Osteoblast (primary cell): ENCODE measurements around the gene PNMT. TPM values are rescaled to one million over a fixed set of nuclear protein-coding genes. Genes with fewer than 3 reads are reported as not detected.

ENCODE experiments used
- DNase-seq: peaks from one replicate; pipeline ENCODE4 v3.0.0; 2011; ENCODE audit warnings: low spot score, mixed read lengths; ENCODE audit not compliant: insufficient read length; ENCODE audit errors: missing footprints
- H2AFZ ChIP-seq: 2 replicates; pipeline ENCODE4 v1.6.0; 2011; ENCODE audit warnings: mild to moderate bottlenecking, low read length
- H3K27ac ChIP-seq: 2 replicates; pipeline ENCODE4 v1.5.1; 2011; ENCODE audit warnings: mild to moderate bottlenecking, low read depth, low read length, moderate library complexity
- H3K27me3 ChIP-seq: 2 replicates; pipeline ENCODE4 v1.6.0; 2012; ENCODE audit warnings: mild to moderate bottlenecking, control low read depth, inconsistent platforms, low read length, moderate library complexity; ENCODE audit not compliant: insufficient read depth
- H3K36me3 ChIP-seq: 2 replicates; pipeline ENCODE4 v1.5.1; 2011; ENCODE audit warnings: mild to moderate bottlenecking, low read length, control low read depth, moderate library complexity; ENCODE audit not compliant: insufficient read depth
- H3K4me1 ChIP-seq: 2 replicates; pipeline ENCODE4 v1.5.1; 2011; ENCODE audit warnings: mild to moderate bottlenecking, low read length, control low read depth, moderate library complexity; ENCODE audit not compliant: insufficient read depth
- H3K4me2 ChIP-seq: 2 replicates; pipeline ENCODE4 v1.6.0; 2011; ENCODE audit warnings: mild to moderate bottlenecking, low read length; ENCODE audit not compliant: insufficient read depth
- H3K4me3 ChIP-seq: fragments of 200-600 bp; sonication (generic); 3 replicates; pipeline ENCODE4 v1.5.1; 2012; ENCODE audit warnings: mild to moderate bottlenecking, low read length, inconsistent platforms; ENCODE audit not compliant: insufficient read depth
- H3K79me2 ChIP-seq: 2 replicates; pipeline ENCODE4 v1.6.0; 2012; ENCODE audit warnings: mild to moderate bottlenecking, low read length, control low read depth, inconsistent platforms; ENCODE audit not compliant: insufficient read depth
- H3K9me3 ChIP-seq: 2 replicates; pipeline ENCODE4 v1.5.1; 2011; ENCODE audit warnings: low read depth, low read length, control low read depth
- H4K20me1 ChIP-seq: 2 replicates; pipeline ENCODE4 v1.6.0; 2012; ENCODE audit warnings: mild to moderate bottlenecking, low read length, control low read depth; ENCODE audit not compliant: insufficient read depth
- CTCF ChIP-seq: IDR thresholded peaks from 2 replicates; pipeline ENCODE4 v1.5.1; 2011; ENCODE audit warnings: mild to moderate bottlenecking, low read depth, low read length, moderate library complexity; ENCODE audit errors: extremely low read depth
- total RNA-seq: library from RNA; depleted of rRNA; stranded (reverse); fragments of >200 nt; gene quantifications from 2 replicates; pipeline ENCODE4 v1.2.3, GENCODE V29; 2012

The PNMT gene
- total RNA-seq, 1 donor = not detected

- no peak for DNase-seq
- no peaks in the 10 kb centered on the region for H4K20me1 ChIP-seq
Observed at GRCh38 chr17:39629494-39629880, 38.8 kb upstream of the PNMT start.

DNA sequence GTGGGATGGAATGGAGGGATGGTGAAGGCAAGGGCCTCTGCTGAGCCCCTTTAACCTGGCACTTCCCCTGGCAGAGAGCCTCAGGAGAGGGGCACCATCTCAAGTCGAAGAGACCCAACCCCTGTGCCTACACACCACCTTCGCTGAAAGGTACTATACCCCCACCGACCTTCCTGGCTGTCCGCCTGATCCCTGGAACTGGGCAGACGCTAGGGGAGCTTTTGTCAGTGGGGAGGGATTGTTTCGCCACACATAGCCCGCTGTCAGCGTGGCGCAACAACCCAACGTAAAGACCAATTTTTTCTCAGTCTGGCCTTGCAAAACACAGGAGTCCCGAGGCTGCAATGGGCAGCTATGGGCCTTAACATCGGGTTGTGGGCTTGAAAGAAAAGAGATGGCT lies 38.4 kb upstream of the PNMT start:
- H3K36me3 ChIP-seq = no peaks in the 10 kb centered on the region
- no peak overlapping the region for H3K4me3 ChIP-seq
- no peak overlapping the region for H2AFZ ChIP-seq
- no peak overlapping the region for H3K4me2 ChIP-seq
- no peaks in the 10 kb centered on the region for H3K9me3 ChIP-seq
- no peaks in the 10 kb centered on the region for H3K4me1 ChIP-seq
- no peaks in the 10 kb centered on the region for H3K79me2 ChIP-seq
- no peak overlapping the region for H3K27ac ChIP-seq
- TF ChIP-seq CTCF = no peak
- peaks cover 79% of the 10 kb centered on the region for H3K27me3 ChIP-seq
- H4K20me1 ChIP-seq = no peaks in the 10 kb centered on the region
- DNase-seq = no peak

More at GRCh38 chr17:39629494-39629880, 38.8 kb upstream of the PNMT start:
- no peak overlapping the region for H2AFZ ChIP-seq
- TF ChIP-seq CTCF = no peak
- no peaks in the 10 kb centered on the region for H3K79me2 ChIP-seq
- no peaks in the 10 kb centered on the region for H3K4me1 ChIP-seq
- peaks cover 83% of the 10 kb centered on the region for H3K27me3 ChIP-seq
- no peak overlapping the region for H3K4me3 ChIP-seq
- no peaks in the 10 kb centered on the region for H3K36me3 ChIP-seq
- no peak overlapping the region for H3K4me2 ChIP-seq
- no peak overlapping the region for H3K27ac ChIP-seq
- no peaks in the 10 kb centered on the region for H3K9me3 ChIP-seq

GRCh38 chr17:39631403-39631802 lies 36.9 kb upstream of the PNMT start:
- Histone ChIP-seq H3K4me1 (no peaks in the 10 kb centered on the region), H3K4me3 (no peak overlapping the region), H3K27me3 (peaks cover 64% of the 10 kb centered on the region), H3K79me2 (no peaks in the 10 kb centered on the region), H3K27ac (no peak overlapping the region), H3K9me3 (no peaks in the 10 kb centered on the region), H2AFZ (no peak overlapping the region), H3K4me2 (no peak overlapping the region), H3K36me3 (no peaks in the 10 kb centered on the region), H4K20me1 (no peaks in the 10 kb centered on the region)
- TF ChIP-seq CTCF = no peak
- no peak for DNase-seq

- Histone ChIP-seq H3K36me3 (no peaks in the 10 kb centered on the region), H2AFZ (no peak overlapping the region), H3K27ac (no peak overlapping the region), H3K4me3 (no peak overlapping the region), H3K79me2 (peaks cover 4% of the 10 kb centered on the region), H3K4me1 (peaks cover 4% of the 10 kb centered on the region), H3K27me3 (peaks cover 54% of the 10 kb centered on the region), H3K9me3 (no peaks in the 10 kb centered on the region), H3K4me2 (no peak overlapping the region), H4K20me1 (no peaks in the 10 kb centered on the region)
- DNase-seq = no peak
- TF ChIP-seq CTCF = no peak
Observed at GRCh38 chr17:39632153-39632941, 35.9 kb upstream of the PNMT start.
